Mononuclear cell (primary cell): ENCODE measurements around the gene RAD51B. TPM values are rescaled to one million over a fixed set of nuclear protein-coding genes. Genes with fewer than 3 reads are reported as not detected.

Experiments used
- H3K27me3 ChIP-seq: 2 replicates; pipeline ENCODE4 v1.6.0; 2011; ENCODE audit warnings: low read length, control low read depth; ENCODE audit not compliant: insufficient read depth
- H3K4me1 ChIP-seq: 2 replicates; pipeline ENCODE4 v1.5.1; 2011; ENCODE audit warnings: mild to moderate bottlenecking, low read length, control low read depth; ENCODE audit not compliant: insufficient read depth
- H3K4me3 ChIP-seq: 2 replicates; pipeline ENCODE4 v1.5.1; 2011; ENCODE audit warnings: mild to moderate bottlenecking, low read length, moderate library complexity
- H3K9me3 ChIP-seq: 2 replicates; pipeline ENCODE4 v1.5.1; 2011; ENCODE audit warnings: low read depth, mild to moderate bottlenecking, control low read depth, low read length
- total RNA-seq: library from RNA; depleted of rRNA; stranded (reverse); fragments of >200 nt; gene quantifications from one replicate; pipeline ENCODE4 v1.2.3, GENCODE V29; 2012

RAD51B gene
- total RNA-seq, 1 donor = 21.4 TPM

GRCh38 chr14:68580096-68580645 is 760.6 kb downstream of the RAD51B start:
- Histone ChIP-seq H3K9me3 (no peaks in the 10 kb centered on the region), H3K4me3 (no peak overlapping the region), H3K27me3 (no peaks in the 10 kb centered on the region), H3K4me1 (peaks cover 52% of the 10 kb centered on the region)

- Histone ChIP-seq H3K4me3 (no peak overlapping the region), H3K4me1 (peaks cover 47% of the 10 kb centered on the region), H3K27me3 (no peaks in the 10 kb centered on the region), H3K9me3 (no peaks in the 10 kb centered on the region)
Observed at GRCh38 chr14:68580671-68581070, 761.1 kb downstream of the RAD51B start.

GRCh38 chr14:68583548-68584280 is 764.1 kb downstream of the RAD51B start:
- Histone ChIP-seq H3K27me3 (no peaks in the 10 kb centered on the region), H3K4me3 (no peak overlapping the region), H3K4me1 (peaks cover 18% of the 10 kb centered on the region), H3K9me3 (no peaks in the 10 kb centered on the region)

GRCh38 chr14:68584786-68585185 is 765.2 kb downstream of the RAD51B start:
- peaks cover 9% of the 10 kb centered on the region for H3K4me1 ChIP-seq
- no peaks in the 10 kb centered on the region for H3K27me3 ChIP-seq
- H3K9me3 ChIP-seq = no peaks in the 10 kb centered on the region
- no peak overlapping the region for H3K4me3 ChIP-seq

GRCh38 chr14:68585690-68586089 is 766.1 kb downstream of the RAD51B start:
- H3K9me3 ChIP-seq = no peaks in the 10 kb centered on the region
- H3K4me1 ChIP-seq = peaks cover under 1% of the 10 kb centered on the region

GRCh38 chr14:68586896-68587751 is 767.5 kb downstream of the RAD51B start:
- Histone ChIP-seq H3K9me3 (no peaks in the 10 kb centered on the region), H3K4me1 (no peaks in the 10 kb centered on the region), H3K27me3 (no peaks in the 10 kb centered on the region), H3K4me3 (no peak overlapping the region)

More at GRCh38 chr14:68585690-68586089, 766.1 kb downstream of the RAD51B start:
- H3K4me3 ChIP-seq = no peak overlapping the region
- no peaks in the 10 kb centered on the region for H3K27me3 ChIP-seq

- H3K4me3 ChIP-seq = no peak overlapping the region
- no peaks in the 10 kb centered on the region for H3K4me1 ChIP-seq
- H3K9me3 ChIP-seq = no peaks in the 10 kb centered on the region
- no peaks in the 10 kb centered on the region for H3K27me3 ChIP-seq
Observed at GRCh38 chr14:68587931-68588330, 768.4 kb downstream of the RAD51B start.

GRCh38 chr14:68589447-68590200 is 770.0 kb downstream of the RAD51B start:
- Histone ChIP-seq H3K9me3 (no peaks in the 10 kb centered on the region), H3K4me1 (peaks cover 15% of the 10 kb centered on the region), H3K4me3 (no peak overlapping the region), H3K27me3 (no peaks in the 10 kb centered on the region)

GRCh38 chr14:68590201-68590522 is 770.6 kb downstream of the RAD51B start:
- Histone ChIP-seq H3K4me3 (no peak overlapping the region), H3K4me1 (peaks cover 18% of the 10 kb centered on the region), H3K9me3 (no peaks in the 10 kb centered on the region), H3K27me3 (no peaks in the 10 kb centered on the region)

- Histone ChIP-seq H3K27me3 (no peaks in the 10 kb centered on the region), H3K4me3 (no peak overlapping the region), H3K4me1 (peaks cover 18% of the 10 kb centered on the region), H3K9me3 (no peaks in the 10 kb centered on the region)
Observed at GRCh38 chr14:68591786-68592185, 772.2 kb downstream of the RAD51B start.

- Histone ChIP-seq H3K27me3 (no peaks in the 10 kb centered on the region), H3K4me1 (peaks cover 29% of the 10 kb centered on the region), H3K9me3 (no peaks in the 10 kb centered on the region), H3K4me3 (no peak overlapping the region)
Observed at GRCh38 chr14:68592948-68593556, 773.5 kb downstream of the RAD51B start.

GRCh38 chr14:68593806-68594536 is 774.4 kb downstream of the RAD51B start:
- H3K4me3 ChIP-seq = no peak overlapping the region
- H3K9me3 ChIP-seq = no peaks in the 10 kb centered on the region
- peaks cover 37% of the 10 kb centered on the region for H3K4me1 ChIP-seq
- H3K27me3 ChIP-seq = no peaks in the 10 kb centered on the region

GRCh38 chr14:68594737-68595380 is 775.3 kb downstream of the RAD51B start:
- H3K9me3 ChIP-seq = no peaks in the 10 kb centered on the region
- peaks cover 46% of the 10 kb centered on the region for H3K4me1 ChIP-seq
- H3K4me3 ChIP-seq = no peak overlapping the region
- H3K27me3 ChIP-seq = no peaks in the 10 kb centered on the region

- H3K4me1 ChIP-seq = peaks cover 59% of the 10 kb centered on the region
Observed at GRCh38 chr14:68596211-68596610, 776.6 kb downstream of the RAD51B start.

More at GRCh38 chr14:68596211-68596610, 776.6 kb downstream of the RAD51B start:
- Histone ChIP-seq H3K27me3 (no peaks in the 10 kb centered on the region), H3K9me3 (no peaks in the 10 kb centered on the region), H3K4me3 (no peak overlapping the region)
